Endothelial cell of umbilical vein (primary cell): ENCODE results near the gene RANBP3. TPM values are rescaled to one million over a fixed set of nuclear protein-coding genes. Genes with fewer than 3 reads are reported as not detected.

Experiments
- BruUV-seq: library from RNA; stranded (reverse); fragments of 400-500 nt; replicated peaks from 2 replicates; lab custom pipeline; 2021; lab: Mats Ljungman, UMichigan
- CTCF ChIA-PET: fragments of 300-600, 350-600 bp; sonication (Branson Sonifier 250); formaldehyde crosslinking; loops from one replicate; lab custom pipeline; 2021; ENCODE audit warnings: antibody characterized with exemption, inconsistent platforms; lab: Charles Lee
- POLR2A ChIA-PET: fragments of 300-600, 350-600 bp; sonication (Branson Sonifier 250); formaldehyde crosslinking; loops from one replicate; lab custom pipeline; 2021; ENCODE audit warnings: antibody characterized with exemption, inconsistent platforms; lab: Charles Lee
- DNase-seq: peaks from one replicate; pipeline ENCODE4 v3.0.0-alpha.2; 2011; ENCODE audit warnings: low read depth, low spot score
- FAIRE-seq: peaks from 2 replicates; lab custom pipeline; 2011; peaks lifted over from hg19 to GRCh38; lab: Jason Lieb, UNC
- H2AFZ ChIP-seq: 2 replicates; pipeline ENCODE4 v1.6.0; 2012; ENCODE audit warnings: low read depth, low read length, control low read depth, inconsistent platforms
- H3K27ac ChIP-seq: 2 replicates; pipeline ENCODE4 v1.5.1; 2011; ENCODE audit warnings: low read depth, mild to moderate bottlenecking, control low read depth, low read length, moderate library complexity; ENCODE audit not compliant: insufficient read depth
- H3K27me3 ChIP-seq, 2 experiments: 2 replicates each; pipeline versions ENCODE4 v1.6.0 to v1.6.1; 2011; ENCODE audit warnings: low read length in 2 of 2, mixed read lengths in 1 of 2; ENCODE audit not compliant: control insufficient read depth in 2 of 2, insufficient read depth in 2 of 2
- H3K36me3 ChIP-seq, 2 experiments: 2 replicates in 1 of 2; 3 replicates in 1 of 2; pipeline ENCODE4 v1.5.1; 2011; ENCODE audit warnings: low read length in 2 of 2, mild to moderate bottlenecking in 1 of 2, moderate library complexity in 1 of 2; ENCODE audit not compliant: control insufficient read depth in 2 of 2, insufficient read depth in 2 of 2; ENCODE audit errors: extremely low read depth in 1 of 2
- H3K4me1 ChIP-seq: 3 replicates; pipeline ENCODE4 v1.5.1; 2011; ENCODE audit warnings: mild to moderate bottlenecking, low read length; ENCODE audit not compliant: control insufficient read depth, insufficient read depth; ENCODE audit errors: extremely low read depth
- H3K4me2 ChIP-seq: 2 replicates; pipeline ENCODE4 v1.6.1; 2011; ENCODE audit warnings: low read length, control low read depth, mixed read lengths; ENCODE audit not compliant: insufficient read depth
- H3K4me3 ChIP-seq, 3 experiments: fragments of 200-600 bp in 1 of 3; sonication (generic), shearing (Covaris generic) in 1 of 3; replicated peaks in 1 of 3; 2 replicates each; pipeline ENCODE4 v1.5.1; 2011 to 2016; ENCODE audit warnings: control low read depth in 3 of 3, low read length in 3 of 3, mild to moderate bottlenecking in 2 of 3, inconsistent platforms in 1 of 3, low read depth in 1 of 3, moderate library complexity in 1 of 3; ENCODE audit not compliant: insufficient read depth in 1 of 3
- H3K79me2 ChIP-seq: 2 replicates; pipeline ENCODE4 v1.6.0; 2012; ENCODE audit warnings: low read length, inconsistent platforms; ENCODE audit not compliant: control insufficient read depth, insufficient read depth
- H3K9ac ChIP-seq: replicated peaks from 2 replicates; pipeline ENCODE3; 2011; ENCODE audit warnings: low read length, control low read depth; ENCODE audit not compliant: insufficient read depth; ENCODE audit errors: extremely low read depth
- H3K9me1 ChIP-seq: replicated peaks from 3 replicates; pipeline ENCODE4 v1.6.0; 2011; ENCODE audit warnings: mild to moderate bottlenecking, low read length; ENCODE audit not compliant: control insufficient read depth, insufficient read depth; ENCODE audit errors: extremely low read depth
- H3K9me3 ChIP-seq: replicated peaks from 2 replicates; pipeline ENCODE4 v1.5.1; 2012; ENCODE audit warnings: low read length, inconsistent platforms; ENCODE audit not compliant: control insufficient read depth, insufficient read depth
- H4K20me1 ChIP-seq: replicated peaks from 2 replicates; pipeline ENCODE3; 2011; ENCODE audit warnings: mild to moderate bottlenecking, low read length; ENCODE audit not compliant: control insufficient read depth, insufficient read depth; ENCODE audit errors: extremely low read depth
- EZH2 ChIP-seq: IDR thresholded peaks from 2 replicates; pipeline ENCODE4 v1.6.1; 2012; ENCODE audit warnings: borderline replicate concordance, low read depth, mild to moderate bottlenecking, moderate library complexity, low read length, inconsistent platforms; ENCODE audit not compliant: severe bottlenecking
- FOS ChIP-seq: IDR thresholded peaks from 2 replicates; pipeline ENCODE4 v1.6.1; 2011; ENCODE audit warnings: mild to moderate bottlenecking, low read length, moderate library complexity, borderline replicate concordance; ENCODE audit not compliant: insufficient read depth
- GATA2 ChIP-seq: IDR thresholded peaks from 2 replicates; pipeline ENCODE4 v1.7.0; 2011; ENCODE audit warnings: low read depth, mild to moderate bottlenecking, moderate library complexity, mixed read lengths, low read length; ENCODE audit not compliant: insufficient read length, insufficient read depth
- JUN ChIP-seq: IDR thresholded peaks from 2 replicates; pipeline ENCODE4 v1.6.1; 2011; ENCODE audit warnings: borderline replicate concordance, low read depth; ENCODE audit not compliant: insufficient read length, insufficient read depth
- MYC ChIP-seq: IDR thresholded peaks from one replicate; pipeline ENCODE4 v1.6.1; 2011; ENCODE audit warnings: mild to moderate bottlenecking, low read depth, low read length
- POLR2A ChIP-seq: IDR thresholded peaks from 2 replicates; pipeline ENCODE4 v1.6.1; 2012; ENCODE audit warnings: low read depth, mild to moderate bottlenecking, control low read depth, low read length
- POLR2AphosphoS5 ChIP-seq: IDR thresholded peaks from 2 replicates; pipeline ENCODE4 v1.6.1; 2012; ENCODE audit warnings: low read depth, mild to moderate bottlenecking, control low read depth, low read length, moderate library complexity; ENCODE audit not compliant: insufficient read depth
- dilution Hi-C: fragments of 300-500 bp; cut with MboI; formaldehyde crosslinking; loops from one replicate; pipeline ENCODE4 v1.15.0; 2019; ENCODE audit warnings: low sequenced_read_pairs; ENCODE audit not compliant: extremely low pct_ligation_motif_present
- intact Hi-C: fragments of 100-400 bp; cut with micrococcal nuclease; formaldehyde crosslinking; loops from one replicate; pipeline ENCODE4 v1.10.0; 2022
- polyA plus RNA-seq, 4 experiments: library from polyadenylated mRNA; depleted of rRNA in 3 of 4; stranded (reverse) in 3 of 4; unstranded in 1 of 4; fragments of >200 nt; gene quantifications; 2 replicates each; pipeline versions ENCODE4 v1.2.1 to v1.2.3, GENCODE V29; 2011 to 2012; ENCODE audit warnings: missing spikeins in 1 of 4
- total RNA-seq: library from RNA; stranded (reverse); gene quantifications from 2 replicates; pipeline ENCODE4 v1.2.3, GENCODE V29; 2021
- TF ChIP-seq, protein P1 (sequence below): IDR thresholded peaks from 2 replicates; pipeline ENCODE4 v1.6.1; 2011; ENCODE audit not compliant: insufficient read depth, insufficient read length
- TF ChIP-seq, protein P2 (sequence below), 2 donors: IDR thresholded peaks; 1 replicate in 1 of 2; 2 replicates in 1 of 2; pipeline ENCODE4 v1.5.1; 2011; ENCODE audit warnings: low read length in 2 of 2, mild to moderate bottlenecking in 2 of 2, moderate library complexity in 2 of 2, control low read depth in 1 of 2, inconsistent platforms in 1 of 2, low read depth in 1 of 2; ENCODE audit not compliant: insufficient read depth in 1 of 2; ENCODE audit errors: extremely low read depth in 1 of 2

The RANBP3 gene
- total and polyA plus RNA-seq, 2 donors (not counting 3 experiments of a cell fraction or from before 2014, with no cell fraction given) = 72.3 to 85.3 TPM

DNA sequence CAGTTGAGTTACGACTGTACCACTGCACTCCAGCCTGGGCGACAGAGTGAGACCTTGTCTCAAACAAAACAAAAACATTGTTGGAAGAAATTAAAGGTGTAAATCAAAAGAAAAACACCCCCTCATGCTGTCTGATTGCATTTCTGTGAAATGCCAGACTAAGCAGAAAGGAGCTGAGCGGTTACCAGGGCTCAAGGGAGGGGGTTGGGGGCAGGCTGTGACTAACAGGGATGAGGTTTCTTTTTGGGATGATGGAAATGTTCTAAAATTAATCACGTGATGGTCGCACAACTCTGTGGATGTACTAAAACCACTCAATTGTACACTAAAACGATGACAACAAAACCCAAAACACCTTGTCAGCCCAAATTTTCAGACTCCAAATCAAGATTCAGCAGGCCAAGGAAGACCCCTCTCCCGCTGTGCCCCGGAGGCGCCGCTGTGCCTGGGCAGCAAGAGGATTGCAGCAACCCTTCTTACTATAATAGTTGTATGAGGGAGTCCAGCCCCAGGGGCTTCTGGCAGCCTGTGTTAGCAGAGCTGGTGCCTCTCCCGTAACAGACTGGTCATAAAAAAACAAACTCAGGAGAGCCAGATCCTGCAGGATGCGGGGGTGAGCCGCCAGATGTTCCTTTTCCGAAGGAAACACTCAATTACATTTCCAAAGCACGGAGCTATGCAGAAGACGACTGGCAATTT is 43.0 kb downstream of the RANBP3 start:
- TF ChIP-seq JUN (no peak), FOS (no peak), POLR2A (no peak), EZH2 (no peak), POLR2AphosphoS5 (no peak), GATA2 (no peak), MYC (no peak)
- TF ChIP-seq, protein P1, sequence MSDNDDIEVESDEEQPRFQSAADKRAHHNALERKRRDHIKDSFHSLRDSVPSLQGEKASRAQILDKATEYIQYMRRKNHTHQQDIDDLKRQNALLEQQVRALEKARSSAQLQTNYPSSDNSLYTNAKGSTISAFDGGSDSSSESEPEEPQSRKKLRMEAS = no peak
- TF ChIP-seq, protein P2, sequence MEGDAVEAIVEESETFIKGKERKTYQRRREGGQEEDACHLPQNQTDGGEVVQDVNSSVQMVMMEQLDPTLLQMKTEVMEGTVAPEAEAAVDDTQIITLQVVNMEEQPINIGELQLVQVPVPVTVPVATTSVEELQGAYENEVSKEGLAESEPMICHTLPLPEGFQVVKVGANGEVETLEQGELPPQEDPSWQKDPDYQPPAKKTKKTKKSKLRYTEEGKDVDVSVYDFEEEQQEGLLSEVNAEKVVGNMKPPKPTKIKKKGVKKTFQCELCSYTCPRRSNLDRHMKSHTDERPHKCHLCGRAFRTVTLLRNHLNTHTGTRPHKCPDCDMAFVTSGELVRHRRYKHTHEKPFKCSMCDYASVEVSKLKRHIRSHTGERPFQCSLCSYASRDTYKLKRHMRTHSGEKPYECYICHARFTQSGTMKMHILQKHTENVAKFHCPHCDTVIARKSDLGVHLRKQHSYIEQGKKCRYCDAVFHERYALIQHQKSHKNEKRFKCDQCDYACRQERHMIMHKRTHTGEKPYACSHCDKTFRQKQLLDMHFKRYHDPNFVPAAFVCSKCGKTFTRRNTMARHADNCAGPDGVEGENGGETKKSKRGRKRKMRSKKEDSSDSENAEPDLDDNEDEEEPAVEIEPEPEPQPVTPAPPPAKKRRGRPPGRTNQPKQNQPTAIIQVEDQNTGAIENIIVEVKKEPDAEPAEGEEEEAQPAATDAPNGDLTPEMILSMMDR (IDR thresholded peaks at IDR 0.05; ENCODE audit: extremely low read depth in 1 of 2, insufficient read depth in 1 of 2, low read depth in 1 of 2, low read length in 2 of 2) = no peak
- no peaks in the 10 kb centered on the region for H3K27me3 ChIP-seq
- DNase-seq = peak; percentile 81
- H3K9ac ChIP-seq = no peak overlapping the region
- H3K9me3 ChIP-seq = no peaks in the 10 kb centered on the region
- dilution Hi-C loops = no loop called here
- POLR2A ChIA-PET = interaction anchor here (1.0 kb wide), 1 partner anchor 31 kb away, joined by 3 read pairs; the partner anchor contains the start of gene NDUFA11
- no peaks in the 10 kb centered on the region for H4K20me1 ChIP-seq
- intact Hi-C loops = no loop called here
- H3K4me1 ChIP-seq = peaks cover 30% of the 10 kb centered on the region
- H3K9me1 ChIP-seq = no peaks in the 10 kb centered on the region
- H3K79me2 ChIP-seq = no peaks in the 10 kb centered on the region
- peak; percentile 70 for FAIRE-seq
- no peak overlapping the region for H2AFZ ChIP-seq
- H3K4me3 ChIP-seq = no peak overlapping the region
- peak overlapping the region; percentile 14 for H3K4me2 ChIP-seq
- BruUV-seq = no TSS peak
- H3K36me3 ChIP-seq = peaks cover 7 to 16% of the 10 kb centered on the region in 2 experiments
- CTCF ChIA-PET = interaction anchor here (0.6 to 3.4 kb wide), 12 partner anchors 17 to 153 kb away, joined by 3 to 28 read pairs (median 4); partner anchors contain the start of gene NRTN
- peak overlapping the region; percentile 42 for H3K27ac ChIP-seq
